ENCODE results near the gene NLRC3. TPM values are rescaled to one million over a fixed set of nuclear protein-coding genes. Genes with fewer than 3 reads are reported as not detected.

NLRC3 gene
- total and polyA plus RNA-seq, 7 donors = 0.25 to 1.4 (median 0.76) TPM

DNA sequence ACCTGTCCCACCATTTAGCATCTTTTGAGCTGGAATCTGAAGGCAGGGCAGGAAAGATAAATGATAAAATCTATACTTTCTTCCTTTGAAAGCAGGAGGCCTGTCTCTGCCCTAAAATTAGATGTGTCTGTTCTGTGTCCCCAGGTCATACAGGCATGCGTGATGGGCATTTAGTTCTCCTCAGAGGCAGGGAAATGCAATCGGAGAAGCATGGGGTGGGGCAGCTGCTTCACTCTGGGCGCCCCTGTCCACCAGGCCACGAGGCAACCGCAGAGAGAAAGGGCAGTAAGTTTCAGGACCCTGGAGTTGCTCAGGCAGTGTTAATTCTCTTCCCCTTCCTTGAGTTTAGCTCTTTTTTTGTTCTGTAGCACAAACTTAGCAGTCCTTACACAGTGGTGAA, 51.3 kb downstream of the NLRC3 start:
- Histone ChIP-seq H3K27ac (peak overlapping the region; percentile 16), H3K4me1 (no peaks in the 10 kb centered on the region), H3K27me3 (ENCODE audit: insufficient read depth in 3 of 3, low read length in 2 of 3) (no peaks in the 10 kb centered on the region), H3K4me3 (no peak overlapping the region), H3K9me3 (no peaks in the 10 kb centered on the region), H3K36me3 (ENCODE audit: insufficient read depth in 1 of 2, low read depth in 1 of 2) (peaks cover 0 to 70% of the 10 kb centered on the region in 2 donors)
- WGBS, 3 donors = 65 to 77% (median 74%) methylated on average over 5 of the region's 5 CpGs
- no peak for TF ChIP-seq CTCF (IDR thresholded peaks at IDR 0.05)
- ATAC-seq = peak in 2 of 4 donors; percentile 43 to 74
- intact Hi-C loops (cut with DNase I) = loop anchor here in 1 of 2 donors (5.0 to 10.0 kb wide), 2 partner anchors 86 to 349 kb away; partner anchors contain the start of gene SLX4
- no peak for DNase-seq

DNA sequence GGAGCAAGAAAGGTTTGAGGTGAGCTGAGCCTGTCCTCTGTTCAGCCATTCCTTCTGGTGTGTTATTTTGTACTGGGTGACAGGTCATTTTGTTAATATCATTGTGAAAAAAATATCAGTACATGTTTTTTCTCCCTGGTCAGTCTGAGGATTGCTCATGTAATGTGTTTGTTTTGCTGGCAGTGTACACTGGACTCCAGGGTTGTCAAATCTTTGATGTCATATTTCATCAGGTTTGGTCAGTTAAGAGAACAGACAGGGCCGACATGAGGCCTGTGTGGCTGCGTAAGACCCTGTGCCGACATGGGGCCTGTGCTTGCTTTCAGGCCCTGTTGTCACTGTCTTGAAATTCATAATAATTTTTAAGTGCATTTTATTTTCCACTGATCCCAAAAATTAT, 53.9 kb downstream of the NLRC3 start:
- Histone ChIP-seq H3K27ac (no peak overlapping the region), H3K27me3 (ENCODE audit: insufficient read depth in 3 of 3, low read length in 2 of 3) (no peaks in the 10 kb centered on the region), H3K4me1 (no peaks in the 10 kb centered on the region), H3K9me3 (no peaks in the 10 kb centered on the region), H3K36me3 (ENCODE audit: insufficient read depth in 1 of 2, low read depth in 1 of 2) (peaks cover 0 to 83% of the 10 kb centered on the region in 2 donors), H3K4me3 (no peak overlapping the region)
- no peak for ATAC-seq
- WGBS, 3 donors = 94 to 99% (median 97%) methylated on average over 3 of the region's 3 CpGs
- TF ChIP-seq CTCF (IDR thresholded peaks at IDR 0.05) = no peak
- intact Hi-C loops (cut with DNase I) = loop anchor here in 1 of 2 donors (10.0 kb wide), 1 partner anchor 352 kb away; no protein-coding TSS in a partner anchor
- DNase-seq = no peak

GRCh38 chr16:3520841-3521240, 56.4 kb downstream of the NLRC3 start:
- H3K27me3 ChIP-seq (ENCODE audit: insufficient read depth in 3 of 3, low read length in 2 of 3) = no peaks in the 10 kb centered on the region
- H3K36me3 ChIP-seq (ENCODE audit: insufficient read depth in 1 of 2, low read depth in 1 of 2) = peaks cover 2 to 90% of the 10 kb centered on the region in 2 donors
- H3K9me3 ChIP-seq = no peaks in the 10 kb centered on the region
- no peaks in the 10 kb centered on the region for H3K4me1 ChIP-seq
- ATAC-seq (no peak), DNase-seq (no peak)
- 66 to 69% (median 67%) methylated on average over 8 of the region's 8 CpGs for WGBS, 3 donors
- TF ChIP-seq CTCF (IDR thresholded peaks at IDR 0.05) = no peak
- intact Hi-C loops (cut with DNase I) = loop anchor here in 1 of 2 donors (10.0 kb wide), 1 partner anchor 354 kb away; no protein-coding TSS in a partner anchor
- H3K27ac ChIP-seq = no peak overlapping the region
- H3K4me3 ChIP-seq = no peak overlapping the region

- DNase-seq = no peak
- Histone ChIP-seq H3K9me3 (no peaks in the 10 kb centered on the region), H3K27me3 (ENCODE audit: insufficient read depth in 3 of 3, low read length in 2 of 3) (no peaks in the 10 kb centered on the region), H3K4me3 (no peak overlapping the region), H3K27ac (no peak overlapping the region), H3K4me1 (no peaks in the 10 kb centered on the region), H3K36me3 (ENCODE audit: insufficient read depth in 1 of 2, low read depth in 1 of 2) (peaks cover 2 to 90% of the 10 kb centered on the region in 2 donors)
- 71 to 79% (median 77%) methylated on average over 4 of the region's 4 CpGs for WGBS, 3 donors
- no peak for ATAC-seq
- intact Hi-C loops (cut with DNase I) = loop anchor here in 1 of 2 donors (10.0 kb wide), 1 partner anchor 354 kb away; no protein-coding TSS in a partner anchor
- TF ChIP-seq CTCF (IDR thresholded peaks at IDR 0.05) = no peak
These were observed 56.8 kb downstream of the NLRC3 start for GRCh38 chr16:3520413-3520812.

DNA sequence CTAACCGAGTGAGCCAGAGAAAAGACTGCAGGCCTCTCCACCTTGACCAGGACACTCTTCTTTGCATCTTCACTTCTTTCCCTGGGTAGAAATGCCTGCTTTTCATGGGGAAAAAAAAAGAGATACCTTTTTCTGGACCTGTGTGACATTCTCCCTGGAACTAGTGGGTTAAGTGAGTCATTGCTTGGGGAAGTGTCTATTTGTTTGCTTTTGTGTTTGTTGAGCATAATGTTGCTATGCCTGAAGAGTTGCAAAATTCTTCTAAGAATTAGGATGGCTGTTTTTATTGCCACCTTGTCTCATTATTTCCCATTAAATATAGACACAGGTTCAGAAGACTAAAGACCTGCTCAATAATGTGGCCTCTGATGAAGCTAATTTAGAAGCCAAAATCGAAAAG, 57.6 kb downstream of the NLRC3 start:
- Histone ChIP-seq H3K27ac (no peak overlapping the region), H3K4me1 (no peaks in the 10 kb centered on the region), H3K4me3 (no peak overlapping the region), H3K27me3 (ENCODE audit: insufficient read depth in 3 of 3, low read length in 2 of 3) (no peaks in the 10 kb centered on the region), H3K9me3 (no peaks in the 10 kb centered on the region), H3K36me3 (ENCODE audit: insufficient read depth in 1 of 2, low read depth in 1 of 2) (peaks cover 2 to 90% of the 10 kb centered on the region in 2 donors)
- intact Hi-C loops (cut with DNase I) = no loop called here
- TF ChIP-seq CTCF (IDR thresholded peaks at IDR 0.05) = no peak
- DNase-seq (no peak), ATAC-seq (no peak)
- 93 to 95% (median 94%) methylated on average over 2 of the region's 2 CpGs for WGBS, 3 donors

All from psoas muscle (tissue), 8 donors.